ENCODE data around the gene ICOSLG.
"Not testable (repeated sequence)": the region's sequence is repeated elsewhere in the genome, so short reads cannot be mapped to it uniquely, and the experiment has no call there.

ICOSLG gene

GRCh38 chr21:44240842-44241241, at the start of gene ICOSLG:
ICOSLG (minus strand) TSS chr21:44240943; CDS start chr21:44240817, 126 bp downstream.
- not testable (repeated sequence) for DNase-seq (ENCODE audit: low read depth in 3 of 3, low spot score in 1 of 3)

- DNase-seq (ENCODE audit: low read depth in 3 of 3, low spot score in 1 of 3): no peak
Measured at GRCh38 chr21:44289381-44290010, 48.8 kb upstream of the ICOSLG start.

- no peak for DNase-seq (ENCODE audit: low read depth in 3 of 3, low spot score in 1 of 3)
Measured at GRCh38 chr21:44288251-44289110, 47.7 kb upstream of the ICOSLG start.

- no peak for DNase-seq (ENCODE audit: low read depth in 3 of 3, low spot score in 1 of 3)
Measured at GRCh38 chr21:44286716-44287632, 46.2 kb upstream of the ICOSLG start.

GRCh38 chr21:44286086-44286715, 45.5 kb upstream of the ICOSLG start:
- DNase-seq (ENCODE audit: low read depth in 3 of 3, low spot score in 1 of 3): no peak

- DNase-seq (ENCODE audit: low read depth in 3 of 3, low spot score in 1 of 3): no peak
Measured at GRCh38 chr21:44285138-44285992, 44.6 kb upstream of the ICOSLG start, which contains the start of gene AIRE. AIRE (plus strand) TSS chr21:44285876; CDS start chr21:44286007, 131 bp downstream.

- DNase-seq (ENCODE audit: low read depth in 3 of 3, low spot score in 1 of 3): no peak
Measured at GRCh38 chr21:44283948-44284347, 43.2 kb upstream of the ICOSLG start.

GRCh38 chr21:44283211-44283785, 42.6 kb upstream of the ICOSLG start:
- DNase-seq (ENCODE audit: low read depth in 3 of 3, low spot score in 1 of 3): not testable (repeated sequence)

GRCh38 chr21:44282370-44282769, 41.6 kb upstream of the ICOSLG start:
- DNase-seq (ENCODE audit: low read depth in 3 of 3, low spot score in 1 of 3): no peak

- DNase-seq (ENCODE audit: low read depth in 3 of 3, low spot score in 1 of 3): no peak
Measured at GRCh38 chr21:44281801-44282200, 41.1 kb upstream of the ICOSLG start.

- no peak for DNase-seq (ENCODE audit: low read depth in 3 of 3, low spot score in 1 of 3)
Measured at GRCh38 chr21:44279354-44280260, 38.9 kb upstream of the ICOSLG start.

- no peak for DNase-seq (ENCODE audit: low read depth in 3 of 3, low spot score in 1 of 3)
Measured at GRCh38 chr21:44275041-44275440, 34.3 kb upstream of the ICOSLG start.

GRCh38 chr21:44273046-44273445, 32.3 kb upstream of the ICOSLG start:
- DNase-seq (ENCODE audit: low read depth in 3 of 3, low spot score in 1 of 3): no peak

GRCh38 chr21:44272284-44272858, 31.6 kb upstream of the ICOSLG start:
- DNase-seq (ENCODE audit: low read depth in 3 of 3, low spot score in 1 of 3): no peak

- no peak for DNase-seq (ENCODE audit: low read depth in 3 of 3, low spot score in 1 of 3)
Measured at GRCh38 chr21:44271558-44272283, 31.0 kb upstream of the ICOSLG start.

GRCh38 chr21:44269090-44269489, 28.3 kb upstream of the ICOSLG start:
- no peak for DNase-seq (ENCODE audit: low read depth in 3 of 3, low spot score in 1 of 3)

- no peak for DNase-seq (ENCODE audit: low read depth in 3 of 3, low spot score in 1 of 3)
Measured at GRCh38 chr21:44267655-44268142, 27.0 kb upstream of the ICOSLG start.

Measured in stimulated activated CD4-positive, alpha-beta T cell treated with anti-CD3 and anti-CD28 coated beads, TNF-alpha, amount 100 ng/mL, for 1 hour (primary cell).